PFSK-1 (cell line): Measurements from ENCODE around the gene NUB1.

Experiments used
- FOXP2 ChIP-seq: optimal IDR thresholded peaks from 2 replicates; pipeline ENCODE3; 2011; ENCODE audit warnings: borderline replicate concordance, control low read depth, inconsistent platforms; ENCODE audit not compliant: insufficient read depth; ENCODE audit errors: extremely low read length, extremely low read depth
- POLR2AphosphoS5 ChIP-seq: IDR thresholded peaks from 2 replicates; pipeline ENCODE4 v1.6.1; 2012; ENCODE audit warnings: low read depth, mild to moderate bottlenecking, control low read depth, low read length, moderate library complexity
- REST ChIP-seq, 2 experiments: IDR thresholded peaks; 2 replicates each; pipeline versions ENCODE4 v1.6.1 to v1.8.0; 2011 to 2012; ENCODE audit warnings: low read depth in 2 of 2, low read length in 2 of 2, control low read depth in 1 of 2, inconsistent platforms in 1 of 2, mild to moderate bottlenecking in 1 of 2, moderate library complexity in 1 of 2; ENCODE audit not compliant: insufficient read depth in 1 of 2
- TAF1 ChIP-seq: IDR thresholded peaks from 2 replicates; pipeline ENCODE4 v1.6.1; 2012; ENCODE audit warnings: low read length, control low read depth, borderline replicate concordance; ENCODE audit not compliant: insufficient read depth

- TF ChIP-seq TAF1: no peak
- no peak for TF ChIP-seq REST (IDR thresholded peaks at IDR 0.05; ENCODE audit: insufficient read depth in 1 of 2, low read depth in 2 of 2, low read length in 2 of 2)
- TF ChIP-seq POLR2AphosphoS5: no peak
- no peak for TF ChIP-seq FOXP2
Measured at GRCh38 chr7:151427705-151428377, 86.2 kb downstream of the NUB1 start.
